ENCODE measurements around the gene NAA35. TPM values are rescaled to one million over a fixed set of nuclear protein-coding genes. Genes with fewer than 3 reads are reported as not detected.

Gene NAA35
- polyA plus RNA-seq, 2 of the 4 experiments (the other 2 are of a cell fraction): 24.9 to 42.4 TPM

DNA sequence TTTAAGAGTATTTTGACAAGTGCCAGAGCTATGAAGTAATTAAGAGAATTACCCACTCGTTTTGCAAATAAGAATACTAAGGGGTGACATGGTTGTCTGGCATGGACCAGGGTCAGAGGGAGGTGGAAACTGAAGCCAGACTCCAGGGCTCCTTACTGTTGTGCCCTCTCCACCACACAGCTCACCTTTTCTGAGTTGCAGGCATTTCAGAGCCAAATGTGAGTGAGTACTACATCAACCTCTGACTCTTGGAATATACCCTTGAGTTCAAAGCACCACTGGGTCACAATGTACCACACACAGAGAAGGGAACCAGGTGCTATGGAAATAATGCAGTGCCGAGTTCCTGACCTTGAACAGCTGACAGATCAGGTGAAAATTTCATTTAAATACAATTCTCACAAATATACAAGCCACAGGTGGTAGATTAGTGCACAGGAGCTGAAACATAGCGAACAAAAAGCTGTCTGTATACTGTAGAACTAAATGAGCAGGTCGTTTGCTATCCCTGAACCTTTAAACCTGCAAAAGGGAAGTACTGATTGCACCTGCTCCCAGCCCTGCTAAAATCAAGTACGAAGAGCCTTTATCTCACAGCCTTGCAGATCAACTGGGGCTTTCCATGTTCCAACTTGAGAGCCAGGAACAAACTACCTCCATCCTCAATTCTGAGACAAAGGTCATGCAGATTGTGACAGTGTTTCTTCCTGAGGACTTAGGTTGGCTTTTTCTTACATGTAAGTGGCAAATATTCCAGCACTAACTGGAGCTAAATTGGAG is 101.4 kb downstream of the NAA35 start (continued):
- TF ChIP-seq RNF2 (IDR thresholded peaks at IDR 0.05; ENCODE audit: borderline replicate concordance, low read depth) (no peak), RFX5 (IDR thresholded peaks at IDR 0.05) (no peak), HOXB5 (CRISPR knock-in tag; IDR thresholded peaks at IDR 0.05) (no peak), FOSB (CRISPR knock-in tag; IDR thresholded peaks at IDR 0.05) (no peak)

GRCh38 chr9:86043586-86043985 is 102.6 kb downstream of the NAA35 start:
- 91% methylated on average over 5 of the region's 5 CpGs for WGBS (ENCODE audit: missing lambda C conversion rate)
- Histone ChIP-seq H3K4me1 (no peaks in the 10 kb centered on the region), H3K4me3 (no peak overlapping the region), H3K4me2 (no peak overlapping the region), H3K9me3 (no peaks in the 10 kb centered on the region), H3K27ac (no peak overlapping the region)
- TF ChIP-seq MYC (IDR thresholded peaks at IDR 0.05; ENCODE audit: borderline replicate concordance, low read length) (no peak), RCOR1 (IDR thresholded peaks at IDR 0.05; ENCODE audit: low read depth, low read length) (no peak), ESRRA (IDR thresholded peaks at IDR 0.05; ENCODE audit: borderline replicate concordance, low read length) (no peak), NR3C1 (IDR thresholded peaks at IDR 0.05) (no peak), SMC3 (IDR thresholded peaks at IDR 0.05) (no peak), NFE2L2 (conservative IDR thresholded peaks at IDR 0.05; ENCODE audit: low read length) (no peak), POLR2A (IDR thresholded peaks at IDR 0.05; ENCODE audit: low read length) (no peak), CHD4 (IDR thresholded peaks at IDR 0.05; ENCODE audit: borderline replicate concordance) (no peak), FOSB (CRISPR knock-in tag; IDR thresholded peaks at IDR 0.05) (no peak), JUN (IDR thresholded peaks at IDR 0.05) (no peak), NPAS2 (CRISPR knock-in tag; IDR thresholded peaks at IDR 0.05; ENCODE audit: borderline replicate concordance) (no peak), MAX (IDR thresholded peaks at IDR 0.05) (no peak)
- DNase-seq (ENCODE audit: low read depth in 1 of 2, low spot score in 1 of 2): no peak
- POLR2A ChIA-PET: no interaction called here
- ATAC-seq: no peak
- FAIRE-seq: no peak
- CTCF ChIA-PET: interaction anchor here (0.6 to 2.4 kb wide), 4 partner anchors 10 to 1454 kb away, joined by 3 to 9 read pairs (median 4); partner anchors contain the start of gene DAPK1

DNA sequence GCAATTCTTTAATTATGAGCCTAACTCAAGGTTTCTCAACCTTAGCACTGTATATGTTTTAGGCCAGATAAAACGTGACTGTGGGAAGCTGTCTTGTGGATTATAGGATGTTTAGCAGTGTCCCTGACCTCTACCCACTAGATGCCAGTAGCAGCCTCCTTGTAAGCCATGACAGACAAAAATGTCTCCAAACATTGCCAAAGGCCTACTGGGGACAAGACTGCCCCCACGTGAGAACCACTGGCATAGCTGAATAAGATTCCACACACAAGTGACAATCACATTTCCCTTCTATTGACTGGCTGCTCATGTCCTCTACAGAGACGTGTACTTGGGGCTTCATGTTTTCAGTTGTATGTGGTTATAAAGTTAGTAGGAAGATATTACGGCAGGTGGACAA is 103.1 kb downstream of the NAA35 start:
- H3K27ac ChIP-seq: no peak overlapping the region
- no peaks in the 10 kb centered on the region for H3K9me3 ChIP-seq
- no peak overlapping the region for H3K4me3 ChIP-seq
- ChIA-PET POLR2A (no interaction called here), CTCF (interaction anchor here (0.6 to 2.7 kb wide), 4 partner anchors 10 to 1454 kb away, joined by 3 to 9 read pairs (median 6); partner anchors contain the start of gene DAPK1)
- TF ChIP-seq POLR2AphosphoS2 (conservative IDR thresholded peaks at IDR 0.05; ENCODE audit: low read length): no peak
- no peak for TF ChIP-seq MAZ (IDR thresholded peaks at IDR 0.05; ENCODE audit: borderline replicate concordance, low read depth, low read length)
- TF ChIP-seq GATA3 (IDR thresholded peaks at IDR 0.05; ENCODE audit: borderline replicate concordance): no peak
- no peak for TF ChIP-seq MAX (IDR thresholded peaks at IDR 0.05)
- no peak for ATAC-seq
- WGBS (ENCODE audit: missing lambda C conversion rate): 90% methylated on average over 4 of the region's 4 CpGs
- H3K4me2 ChIP-seq: no peak overlapping the region
- DNase-seq (ENCODE audit: low read depth in 1 of 2, low spot score in 1 of 2): no peak
- no peak for FAIRE-seq
- no peaks in the 10 kb centered on the region for H3K4me1 ChIP-seq

- Histone ChIP-seq H3K4me2 (no peak overlapping the region), H3K27ac (no peak overlapping the region), H3K4me1 (no peaks in the 10 kb centered on the region), H3K4me3 (no peak overlapping the region), H3K9me3 (no peaks in the 10 kb centered on the region)
- DNase-seq (ENCODE audit: low read depth in 1 of 2, low spot score in 1 of 2): no peak
- ChIA-PET CTCF (interaction anchor here (0.8 to 2.7 kb wide), 5 partner anchors 10 to 194 kb away, joined by 3 to 8 read pairs (median 6); no protein-coding TSS in a partner anchor), POLR2A (no interaction called here)
- ATAC-seq: no peak
- WGBS (ENCODE audit: missing lambda C conversion rate): 94% methylated on average over 6 of the region's 6 CpGs
- FAIRE-seq: no peak
- TF ChIP-seq ZC3H11A (IDR thresholded peaks at IDR 0.05): no peak
- TF ChIP-seq RNF2 (IDR thresholded peaks at IDR 0.05; ENCODE audit: borderline replicate concordance, low read depth): no peak
- no peak for TF ChIP-seq EHF (CRISPR knock-in tag; IDR thresholded peaks at IDR 0.05)
- TF ChIP-seq PBX3 (IDR thresholded peaks at IDR 0.05): no peak
- no peak for TF ChIP-seq TP53 (CRISPR knock-in tag; IDR thresholded peaks at IDR 0.05)
These were observed 104.7 kb downstream of the NAA35 start for GRCh38 chr9:86045654-86046053.
